BLaER1 (cell line): Measurements from ENCODE around the gene LRMDA.

Experiments
- H3K27ac ChIP-seq: shearing (Covaris generic); formaldehyde crosslinking; 2 replicates; pipeline ENCODE4 v1.8.1; 2022
- H3K27me3 ChIP-seq: shearing (Covaris generic); formaldehyde crosslinking; 2 replicates; pipeline ENCODE4 v1.8.1; 2022
- H3K36me3 ChIP-seq: shearing (Covaris generic); formaldehyde crosslinking; 2 replicates; pipeline ENCODE4 v1.8.1; 2022
- H3K4me1 ChIP-seq: shearing (Covaris generic); formaldehyde crosslinking; 2 replicates; pipeline ENCODE4 v1.8.1; 2022
- H3K4me2 ChIP-seq: shearing (Covaris generic); formaldehyde crosslinking; 2 replicates; pipeline ENCODE4 v1.8.1; 2022
- H3K4me3 ChIP-seq: shearing (Covaris generic); formaldehyde crosslinking; 2 replicates; pipeline ENCODE4 v1.8.1; 2022
- H3K9ac ChIP-seq: shearing (Covaris generic); formaldehyde crosslinking; 2 replicates; pipeline ENCODE4 v1.8.1; 2022
- H3K9me3 ChIP-seq: shearing (Covaris generic); formaldehyde crosslinking; 2 replicates; pipeline ENCODE4 v1.8.1; 2022
- H4K20me1 ChIP-seq: shearing (Covaris generic); formaldehyde crosslinking; 2 replicates; pipeline ENCODE4 v1.8.1; 2022
- Cebpa-rat ChIP-seq: shearing (Covaris generic); IDR thresholded peaks from 2 replicates; pipeline ENCODE4 v1.8.1; 2022

LRMDA gene

GRCh38 chr10:76190634-76191270, 759.3 kb downstream of the LRMDA start:
- Histone ChIP-seq H3K9me3 (no peaks in the 10 kb centered on the region), H3K4me2 (no peak overlapping the region), H3K27me3 (no peaks in the 10 kb centered on the region), H3K9ac (no peak overlapping the region), H3K4me1 (no peaks in the 10 kb centered on the region), H3K27ac (no peak overlapping the region), H3K4me3 (no peak overlapping the region), H3K36me3 (no peaks in the 10 kb centered on the region), H4K20me1 (no peaks in the 10 kb centered on the region)
- no peak for TF ChIP-seq Cebpa-rat

GRCh38 chr10:76191336-76191735, 759.9 kb downstream of the LRMDA start:
- Histone ChIP-seq H3K9ac (no peak overlapping the region), H3K4me2 (no peak overlapping the region), H4K20me1 (no peaks in the 10 kb centered on the region), H3K4me1 (no peaks in the 10 kb centered on the region), H3K9me3 (no peaks in the 10 kb centered on the region), H3K36me3 (no peaks in the 10 kb centered on the region), H3K27me3 (no peaks in the 10 kb centered on the region), H3K4me3 (no peak overlapping the region), H3K27ac (no peak overlapping the region)
- no peak for TF ChIP-seq Cebpa-rat

GRCh38 chr10:76192151-76192550, 760.7 kb downstream of the LRMDA start:
- Histone ChIP-seq H4K20me1 (no peaks in the 10 kb centered on the region), H3K27ac (no peak overlapping the region), H3K4me3 (no peak overlapping the region), H3K4me2 (no peak overlapping the region), H3K27me3 (no peaks in the 10 kb centered on the region), H3K9me3 (no peaks in the 10 kb centered on the region), H3K9ac (no peak overlapping the region), H3K4me1 (no peaks in the 10 kb centered on the region), H3K36me3 (no peaks in the 10 kb centered on the region)
- TF ChIP-seq Cebpa-rat, result no peak

- H3K27ac ChIP-seq, result no peak overlapping the region
- H3K4me2 ChIP-seq, result no peak overlapping the region
- TF ChIP-seq Cebpa-rat, result no peak
- no peaks in the 10 kb centered on the region for H3K9me3 ChIP-seq
- H3K27me3 ChIP-seq, result no peaks in the 10 kb centered on the region
- H3K4me1 ChIP-seq, result no peaks in the 10 kb centered on the region
- H4K20me1 ChIP-seq, result no peaks in the 10 kb centered on the region
- no peak overlapping the region for H3K4me3 ChIP-seq
- H3K36me3 ChIP-seq, result no peaks in the 10 kb centered on the region
- no peak overlapping the region for H3K9ac ChIP-seq
Measured at GRCh38 chr10:76192694-76193320, 761.4 kb downstream of the LRMDA start.

GRCh38 chr10:76195654-76196390, 764.4 kb downstream of the LRMDA start:
- TF ChIP-seq Cebpa-rat, result no peak
- Histone ChIP-seq H3K27ac (no peak overlapping the region), H3K4me2 (no peak overlapping the region)

GRCh38 chr10:76197293-76197692, 765.9 kb downstream of the LRMDA start:
- Histone ChIP-seq H3K4me2 (no peak overlapping the region), H3K9ac (no peak overlapping the region), H3K27ac (no peak overlapping the region), H3K27me3 (no peaks in the 10 kb centered on the region), H3K4me3 (no peak overlapping the region), H3K36me3 (no peaks in the 10 kb centered on the region), H4K20me1 (no peaks in the 10 kb centered on the region), H3K9me3 (no peaks in the 10 kb centered on the region), H3K4me1 (no peaks in the 10 kb centered on the region)
- TF ChIP-seq Cebpa-rat, result no peak

More at GRCh38 chr10:76195654-76196390, 764.4 kb downstream of the LRMDA start:
- H3K4me1 ChIP-seq, result no peaks in the 10 kb centered on the region
- no peaks in the 10 kb centered on the region for H3K36me3 ChIP-seq
- H3K4me3 ChIP-seq, result no peak overlapping the region
- H4K20me1 ChIP-seq, result no peaks in the 10 kb centered on the region
- H3K9me3 ChIP-seq, result no peaks in the 10 kb centered on the region
- H3K9ac ChIP-seq, result no peak overlapping the region
- H3K27me3 ChIP-seq, result no peaks in the 10 kb centered on the region

GRCh38 chr10:76198287-76199035, 767.0 kb downstream of the LRMDA start:
- Histone ChIP-seq H3K4me3 (no peak overlapping the region), H3K27ac (no peak overlapping the region), H4K20me1 (no peaks in the 10 kb centered on the region), H3K4me1 (no peaks in the 10 kb centered on the region), H3K36me3 (no peaks in the 10 kb centered on the region), H3K9ac (no peak overlapping the region), H3K27me3 (no peaks in the 10 kb centered on the region), H3K4me2 (no peak overlapping the region), H3K9me3 (no peaks in the 10 kb centered on the region)
- TF ChIP-seq Cebpa-rat, result no peak

- Histone ChIP-seq H3K36me3 (no peaks in the 10 kb centered on the region), H3K9me3 (no peaks in the 10 kb centered on the region), H3K9ac (no peak overlapping the region), H3K4me3 (no peak overlapping the region), H3K27me3 (no peaks in the 10 kb centered on the region), H4K20me1 (no peaks in the 10 kb centered on the region), H3K4me1 (no peaks in the 10 kb centered on the region), H3K4me2 (no peak overlapping the region), H3K27ac (no peak overlapping the region)
- no peak for TF ChIP-seq Cebpa-rat
Measured at GRCh38 chr10:76201962-76202361, 770.5 kb downstream of the LRMDA start.

- H3K4me3 ChIP-seq, result no peak overlapping the region
- H4K20me1 ChIP-seq, result no peaks in the 10 kb centered on the region
- H3K4me1 ChIP-seq, result no peaks in the 10 kb centered on the region
- H3K27ac ChIP-seq, result no peak overlapping the region
- H3K36me3 ChIP-seq, result no peaks in the 10 kb centered on the region
- H3K27me3 ChIP-seq, result no peaks in the 10 kb centered on the region
- no peak overlapping the region for H3K4me2 ChIP-seq
- TF ChIP-seq Cebpa-rat, result no peak
- H3K9ac ChIP-seq, result no peak overlapping the region
- no peaks in the 10 kb centered on the region for H3K9me3 ChIP-seq
Measured at GRCh38 chr10:76202777-76203176, 771.4 kb downstream of the LRMDA start.

GRCh38 chr10:76205361-76205760, 773.9 kb downstream of the LRMDA start:
- TF ChIP-seq Cebpa-rat, result no peak
- Histone ChIP-seq H3K4me2 (no peak overlapping the region), H4K20me1 (no peaks in the 10 kb centered on the region), H3K4me3 (no peak overlapping the region), H3K9me3 (no peaks in the 10 kb centered on the region), H3K27ac (no peak overlapping the region), H3K27me3 (no peaks in the 10 kb centered on the region), H3K4me1 (no peaks in the 10 kb centered on the region), H3K9ac (no peak overlapping the region), H3K36me3 (no peaks in the 10 kb centered on the region)
